Renal cortex interstitium (tissue), 11 donors: Measurements from ENCODE around the gene RAB21. TPM values are rescaled to one million over a fixed set of nuclear protein-coding genes. Genes with fewer than 3 reads are reported as not detected.
"Not testable (repeated sequence)": the region's sequence is repeated elsewhere in the genome, so short reads cannot be mapped to it uniquely, and the experiment has no call there.

Source experiments
- DNase-seq, 11 donors: peaks; one replicate each; pipeline ENCODE4 v3.0.0-alpha.2; 2013; ENCODE audit warnings: low read depth in 9 of 11, low spot score in 4 of 11; ENCODE audit errors: extremely low read depth in 1 of 11
- polyA plus RNA-seq, 3 donors: library from polyadenylated mRNA; unstranded; fragments of 120-200 nt; gene quantifications; one replicate each; pipeline ENCODE4 v1.2.1, GENCODE V29; 2013; ENCODE audit not compliant: insufficient read length in 3 of 3

The RAB21 gene
- polyA plus RNA-seq, 3 donors: 57.8 to 74.1 (median 65.9) TPM

GRCh38 chr12:71780237-71780822 is 25.7 kb downstream of the RAB21 start:
- DNase-seq: peak in 5 of 11 donors; percentile 11 to 29 (median 15)

GRCh38 chr12:71782017-71782416 is 27.4 kb downstream of the RAB21 start:
- DNase-seq: no peak

GRCh38 chr12:71786829-71787228 is 32.2 kb downstream of the RAB21 start:
- DNase-seq: no peak

DNA sequence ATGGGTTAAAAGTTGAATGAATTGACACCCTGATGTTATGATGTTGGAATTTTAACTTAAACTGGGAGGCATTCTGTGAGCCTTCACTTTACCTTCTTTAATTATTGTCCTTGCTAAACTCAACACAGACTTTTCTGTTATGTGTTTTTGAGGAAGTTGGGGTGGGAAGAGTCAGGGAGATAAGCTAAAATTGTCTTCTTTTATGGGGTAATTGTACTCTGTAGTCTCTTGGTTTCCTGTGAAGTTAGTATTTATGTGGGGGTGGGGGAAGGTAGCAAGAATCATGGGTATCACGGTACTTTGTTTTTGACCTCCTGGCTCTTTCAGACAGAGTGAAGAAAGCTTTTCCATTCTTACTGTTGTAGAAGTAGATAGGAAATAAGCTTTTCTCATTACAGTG is 32.9 kb downstream of the RAB21 start:
- no peak for DNase-seq

DNA sequence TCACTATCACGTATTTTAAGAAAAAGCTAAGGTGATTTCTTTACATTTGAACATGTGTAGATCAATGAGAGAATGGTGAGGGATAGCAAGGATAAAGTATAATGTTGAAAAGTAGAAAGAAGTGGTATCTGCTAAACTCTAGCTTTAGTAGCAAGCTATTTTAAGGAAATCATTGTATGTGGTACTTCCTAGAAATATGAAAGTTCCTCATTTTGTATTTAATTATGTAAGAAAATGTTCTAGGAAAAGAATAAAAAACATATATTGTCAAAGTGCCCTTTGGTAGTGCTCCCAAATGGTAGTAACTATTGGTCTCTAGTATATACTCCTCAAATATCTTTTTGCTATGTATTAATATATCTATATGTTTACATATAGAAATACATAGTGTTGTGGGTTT is 35.7 kb downstream of the RAB21 start:
- no peak for DNase-seq

GRCh38 chr12:71791473-71792150 is 36.9 kb downstream of the RAB21 start:
- DNase-seq: no peak

GRCh38 chr12:71792599-71792998 is 37.9 kb downstream of the RAB21 start:
- DNase-seq: no peak

GRCh38 chr12:71795901-71796300 is 41.2 kb downstream of the RAB21 start:
- no peak for DNase-seq

- no peak for DNase-seq
Observed at GRCh38 chr12:71797531-71797930, 42.9 kb downstream of the RAB21 start.

- no peak for DNase-seq
Observed at GRCh38 chr12:71799106-71799505, 44.4 kb downstream of the RAB21 start.

- no peak for DNase-seq
Observed at GRCh38 chr12:71800177-71800576, 45.5 kb downstream of the RAB21 start.

- DNase-seq: no peak
Observed at GRCh38 chr12:71804505-71804904, 49.8 kb downstream of the RAB21 start.

GRCh38 chr12:71810921-71811320 is 56.3 kb downstream of the RAB21 start:
- no peak for DNase-seq

DNA sequence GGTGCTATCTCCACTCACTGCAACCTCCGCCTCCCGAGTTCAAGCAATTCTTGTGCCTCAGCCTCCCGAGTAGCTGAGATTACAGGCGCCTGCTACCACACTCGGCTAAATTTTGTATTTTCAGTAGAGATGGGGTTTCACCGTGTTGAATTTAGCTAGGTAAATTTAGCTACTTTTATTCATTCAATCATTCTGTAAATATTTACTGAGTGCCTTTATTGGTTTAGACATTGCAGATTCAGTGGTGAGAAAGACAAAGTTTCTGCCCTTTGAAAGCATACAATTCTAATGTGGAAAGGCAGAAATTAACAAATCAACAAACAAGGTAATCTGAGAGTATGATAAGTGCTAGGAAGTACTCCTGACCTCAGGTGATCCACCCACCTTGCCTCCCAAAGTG is 60.6 kb downstream of the RAB21 start:
- DNase-seq: not testable (repeated sequence)

DNA sequence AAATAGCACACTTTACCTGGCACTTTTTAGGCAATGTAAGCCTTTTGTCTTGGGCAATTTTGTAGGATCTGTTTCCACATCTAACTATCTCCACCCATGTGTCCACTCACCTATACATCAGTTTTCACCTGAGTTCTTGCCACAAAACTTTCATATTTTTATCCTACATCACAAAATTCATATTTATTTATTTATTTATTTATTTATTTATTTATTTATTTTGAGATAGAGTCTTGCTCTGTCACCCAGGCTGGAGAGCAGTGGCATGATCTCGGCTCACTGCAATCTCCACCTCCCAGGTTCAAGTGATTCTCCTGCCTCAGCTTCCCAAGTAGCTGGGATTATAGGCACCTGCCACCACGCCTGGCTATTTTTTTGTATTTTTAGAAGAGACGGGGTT is 67.4 kb downstream of the RAB21 start:
- not testable (repeated sequence) for DNase-seq

DNA sequence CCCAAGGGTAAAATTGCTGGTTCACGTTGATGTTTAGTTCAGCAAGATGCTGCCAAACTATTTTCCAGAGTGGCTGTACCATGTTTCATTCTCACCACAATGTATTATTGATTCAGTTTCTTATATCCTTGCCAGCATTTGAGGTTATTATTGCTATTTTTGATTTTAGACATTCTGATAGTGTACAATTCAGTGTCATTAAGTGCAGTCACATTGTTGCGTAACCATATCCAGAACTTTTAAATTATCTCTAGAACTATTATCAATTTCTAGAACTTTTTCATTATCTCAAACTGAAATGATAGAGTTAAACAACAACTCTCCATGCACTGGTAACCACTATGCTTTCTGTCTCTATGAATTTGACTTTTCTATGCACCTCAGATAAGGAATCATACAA is 74.2 kb downstream of the RAB21 start:
- no peak for DNase-seq

- no peak for DNase-seq
Observed at GRCh38 chr12:71837356-71837755, 82.7 kb downstream of the RAB21 start.

- DNase-seq: no peak
Observed at GRCh38 chr12:71838231-71838630, 83.6 kb downstream of the RAB21 start.

DNA sequence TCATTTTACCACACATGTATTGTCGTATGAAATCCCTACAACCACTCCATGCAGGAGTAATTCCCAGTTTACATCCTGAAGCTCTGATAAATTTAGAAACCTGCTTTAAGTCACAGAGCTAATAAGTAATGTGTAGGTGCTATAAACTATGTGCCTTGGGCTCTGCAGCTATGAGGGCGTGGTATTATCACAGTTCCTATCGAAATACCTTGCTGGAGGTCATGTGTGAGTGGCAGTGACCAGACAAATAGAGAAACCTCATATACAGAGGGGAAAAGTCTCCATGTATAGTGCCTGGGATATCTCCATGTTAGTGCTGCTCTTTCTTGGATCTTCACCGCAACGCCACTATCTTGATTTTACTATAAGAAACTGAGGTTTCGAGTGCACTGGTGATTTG is 84.0 kb downstream of the RAB21 start:
- DNase-seq: no peak

DNA sequence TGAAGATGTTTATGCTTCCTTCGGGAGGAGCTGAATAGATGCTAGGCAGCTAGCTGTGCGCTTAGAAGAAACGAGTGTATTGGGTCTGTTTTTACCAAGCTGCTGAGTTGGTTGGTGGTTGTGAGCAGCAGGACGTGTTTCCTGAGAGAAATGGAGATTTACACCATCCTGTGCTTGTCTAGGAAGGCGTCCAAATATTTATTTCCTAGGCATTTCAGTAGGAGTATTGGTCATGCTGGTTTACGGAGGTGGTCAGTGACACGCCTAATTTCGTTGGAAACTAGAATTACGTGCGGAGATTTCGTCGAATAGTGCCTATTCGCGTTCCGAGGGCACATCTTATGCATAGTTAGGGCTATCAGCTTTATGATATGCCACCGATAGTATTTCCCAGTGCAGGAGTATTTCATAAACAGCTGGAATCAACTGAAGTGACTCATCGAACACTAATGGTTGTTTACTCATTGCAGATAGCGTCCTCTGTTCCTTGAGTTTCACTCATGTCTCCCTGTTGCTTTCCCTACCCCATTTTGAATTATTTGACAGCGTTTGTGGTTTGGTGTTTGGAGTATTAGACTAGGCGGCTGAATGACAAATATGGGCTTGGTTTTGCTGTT is 85.7 kb downstream of the RAB21 start:
- peak in 3 of 11 donors; percentile 10 to 26 (median 18) for DNase-seq
